Mucosa of rectum (tissue), 2 donors: Measurements from ENCODE around the gene SLC29A3.
A peak's percentile ranks its signal among the peaks of the same experiment; 100 is the strongest.

ENCODE experiments used
- H3K27ac ChIP-seq, 2 donors: one replicate each; pipeline ENCODE4 v1.7.0; 2013; ENCODE audit warnings: inconsistent platforms in 2 of 2, low read depth in 2 of 2, low read length in 2 of 2
- H3K27me3 ChIP-seq, 2 donors: one replicate each; pipeline ENCODE4 v1.7.0; 2013; ENCODE audit warnings: low read length in 2 of 2; ENCODE audit not compliant: control insufficient read depth in 2 of 2, insufficient read depth in 2 of 2
- H3K36me3 ChIP-seq, 2 donors: one replicate each; pipeline ENCODE4 v1.7.0; 2013; ENCODE audit warnings: low read length in 2 of 2; ENCODE audit not compliant: control insufficient read depth in 2 of 2, insufficient read depth in 2 of 2
- H3K4me1 ChIP-seq, 2 donors: one replicate each; pipeline ENCODE4 v1.7.0; 2013; ENCODE audit warnings: low read length in 2 of 2, mild to moderate bottlenecking in 1 of 2; ENCODE audit not compliant: control insufficient read depth in 2 of 2, insufficient read depth in 2 of 2
- H3K4me3 ChIP-seq, 2 donors: one replicate each; pipeline ENCODE4 v1.7.0; 2013; ENCODE audit warnings: low read length in 2 of 2
- H3K9ac ChIP-seq, 2 donors: one replicate each; pipeline ENCODE4 v1.7.0; 2013; ENCODE audit warnings: low read length in 2 of 2, low read depth in 1 of 2, mild to moderate bottlenecking in 1 of 2
- H3K9me3 ChIP-seq, 2 donors: one replicate each; pipeline ENCODE4 v1.7.0; 2013; ENCODE audit warnings: low read length in 2 of 2; ENCODE audit not compliant: control insufficient read depth in 2 of 2
- donor health status: healthy.
- donor health status: Normal muscosa, but diverticular disease.

SLC29A3 gene

DNA sequence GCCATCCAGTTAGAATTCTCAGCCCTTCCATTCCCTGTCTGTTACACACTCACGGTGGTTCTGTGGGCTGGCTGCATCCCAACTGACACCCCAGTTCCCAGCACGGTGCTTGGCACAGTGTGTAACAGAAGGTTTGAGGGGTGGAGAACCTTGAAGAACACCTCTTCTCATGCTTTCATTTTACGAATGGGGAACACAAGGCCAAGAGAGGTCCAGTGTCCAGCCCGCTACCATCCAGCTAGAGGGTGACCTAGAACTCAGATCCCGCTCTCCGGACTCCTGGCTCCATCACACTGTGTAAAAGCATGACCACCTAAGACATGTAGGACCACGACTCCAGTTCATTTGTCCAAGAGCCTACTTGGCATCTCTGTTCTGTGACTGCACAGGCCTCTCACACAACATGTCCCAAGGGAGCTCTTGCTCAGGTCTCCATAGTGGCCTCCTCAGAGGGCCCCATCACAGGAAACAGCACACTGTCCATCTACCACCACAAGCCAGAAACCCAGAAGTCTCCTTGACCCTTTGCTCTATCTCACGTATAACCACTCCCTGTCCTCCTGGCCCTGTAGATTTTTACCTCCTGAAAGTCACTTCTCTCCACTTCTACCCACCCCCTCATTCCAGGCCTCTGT, 74.9 kb downstream of the SLC29A3 start:
- Histone ChIP-seq H3K27me3 (peaks cover 20 to 43% of the 10 kb centered on the region in 2 donors), H3K4me3 (no peak overlapping the region), H3K36me3 (no peaks in the 10 kb centered on the region), H3K9ac (no peak overlapping the region), H3K4me1 (peaks cover 7 to 8% of the 10 kb centered on the region in 2 donors), H3K27ac (no peak overlapping the region), H3K9me3 (no peaks in the 10 kb centered on the region)

DNA sequence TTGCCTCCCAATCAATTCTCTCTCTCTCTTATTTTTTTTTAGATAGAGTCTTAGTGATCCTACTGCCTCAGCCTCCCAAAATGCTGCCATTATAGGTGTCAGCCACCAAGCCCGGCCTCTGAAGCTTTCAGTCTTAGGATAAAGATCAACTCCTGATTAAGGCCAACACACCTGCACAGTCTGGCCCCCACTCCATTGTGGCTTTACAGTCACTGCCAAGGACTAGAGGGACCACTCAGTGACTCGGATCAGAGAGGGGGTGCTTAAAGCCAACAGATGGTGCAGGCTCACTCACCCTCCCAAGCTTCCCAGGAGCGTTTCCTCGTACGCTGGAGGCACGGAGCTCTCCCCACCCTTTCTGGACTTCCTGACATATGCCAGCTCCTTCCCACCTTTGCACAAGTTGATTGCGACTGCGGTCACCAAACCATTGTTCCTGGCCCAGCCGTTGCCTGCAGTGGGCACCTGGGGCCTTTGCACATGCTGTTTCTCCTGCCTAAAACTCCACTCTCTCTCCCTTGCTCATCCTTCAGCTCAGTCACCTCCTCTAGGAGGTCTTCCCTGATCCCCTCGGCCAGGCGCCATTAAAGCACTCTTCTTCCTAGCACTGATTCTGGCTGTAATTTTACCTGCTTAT, 76.0 kb downstream of the SLC29A3 start:
- Histone ChIP-seq H3K9ac (no peak overlapping the region), H3K27me3 (peaks cover 30 to 51% of the 10 kb centered on the region in 2 donors), H3K9me3 (no peaks in the 10 kb centered on the region), H3K36me3 (no peaks in the 10 kb centered on the region), H3K27ac (no peak overlapping the region), H3K4me1 (peaks cover 7 to 8% of the 10 kb centered on the region in 2 donors), H3K4me3 (no peak overlapping the region)

DNA sequence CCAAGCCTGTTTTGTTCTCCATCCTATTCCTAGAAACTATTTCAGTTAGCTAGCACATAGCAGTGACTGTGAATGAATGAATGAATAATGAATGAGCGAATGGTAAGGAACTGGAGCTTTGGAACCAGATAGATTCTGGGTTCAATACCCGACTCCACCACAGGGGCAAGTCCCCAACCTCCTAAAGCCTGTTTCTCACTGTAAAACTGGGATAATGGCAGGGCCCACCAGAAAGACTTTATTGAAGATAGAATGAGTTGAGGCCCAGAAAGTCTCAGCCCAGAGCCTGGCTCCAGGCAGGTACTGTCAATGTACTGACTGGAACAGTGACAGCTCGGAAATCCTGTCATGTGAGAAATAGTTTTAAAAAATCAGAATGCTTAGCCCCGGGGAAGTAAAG, 76.6 kb downstream of the SLC29A3 start:
- Histone ChIP-seq H3K9me3 (no peaks in the 10 kb centered on the region), H3K9ac (no peak overlapping the region), H3K36me3 (no peaks in the 10 kb centered on the region), H3K27me3 (peaks cover 33 to 53% of the 10 kb centered on the region in 2 donors), H3K27ac (no peak overlapping the region), H3K4me3 (no peak overlapping the region), H3K4me1 (peaks cover 7 to 8% of the 10 kb centered on the region in 2 donors)

DNA sequence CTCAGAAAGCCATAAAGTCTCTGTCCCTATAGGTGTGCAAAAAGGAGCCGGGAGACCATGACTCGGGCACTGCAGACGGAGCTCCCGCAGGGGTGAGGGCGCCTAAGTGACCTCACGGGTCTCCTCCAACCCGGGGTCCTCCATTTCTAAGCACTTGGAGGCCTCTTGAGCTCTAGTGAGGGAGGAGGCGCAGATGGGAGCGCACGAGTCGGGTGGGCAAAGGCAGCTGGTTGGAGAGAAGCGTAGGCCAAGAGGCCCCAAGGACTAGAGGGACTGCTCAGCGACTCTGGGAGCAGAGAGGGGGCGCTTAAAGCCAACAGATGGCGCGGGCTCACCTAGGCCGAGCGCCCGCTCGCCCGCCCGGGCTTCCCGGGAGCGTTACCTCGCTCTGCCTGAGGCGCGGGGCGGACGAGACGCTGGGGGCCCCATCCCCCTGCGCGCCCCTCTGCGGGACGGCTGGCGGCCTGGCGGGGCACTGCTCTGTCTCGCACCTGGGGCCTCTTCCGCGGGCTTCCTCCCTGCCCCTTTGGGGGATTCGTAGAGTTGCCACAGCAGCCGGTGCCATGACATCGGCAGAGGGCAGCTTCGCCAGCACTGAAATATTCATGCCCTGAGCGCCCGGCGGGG, 77.1 kb downstream of the SLC29A3 start:
- Histone ChIP-seq H3K27ac (no peak overlapping the region), H3K4me1 (peaks cover 7 to 8% of the 10 kb centered on the region in 2 donors), H3K36me3 (no peaks in the 10 kb centered on the region), H3K4me3 (peak overlapping the region; percentile 7 to 24), H3K9me3 (no peaks in the 10 kb centered on the region), H3K9ac (no peak overlapping the region), H3K27me3 (peaks cover 36 to 49% of the 10 kb centered on the region in 2 donors)

DNA sequence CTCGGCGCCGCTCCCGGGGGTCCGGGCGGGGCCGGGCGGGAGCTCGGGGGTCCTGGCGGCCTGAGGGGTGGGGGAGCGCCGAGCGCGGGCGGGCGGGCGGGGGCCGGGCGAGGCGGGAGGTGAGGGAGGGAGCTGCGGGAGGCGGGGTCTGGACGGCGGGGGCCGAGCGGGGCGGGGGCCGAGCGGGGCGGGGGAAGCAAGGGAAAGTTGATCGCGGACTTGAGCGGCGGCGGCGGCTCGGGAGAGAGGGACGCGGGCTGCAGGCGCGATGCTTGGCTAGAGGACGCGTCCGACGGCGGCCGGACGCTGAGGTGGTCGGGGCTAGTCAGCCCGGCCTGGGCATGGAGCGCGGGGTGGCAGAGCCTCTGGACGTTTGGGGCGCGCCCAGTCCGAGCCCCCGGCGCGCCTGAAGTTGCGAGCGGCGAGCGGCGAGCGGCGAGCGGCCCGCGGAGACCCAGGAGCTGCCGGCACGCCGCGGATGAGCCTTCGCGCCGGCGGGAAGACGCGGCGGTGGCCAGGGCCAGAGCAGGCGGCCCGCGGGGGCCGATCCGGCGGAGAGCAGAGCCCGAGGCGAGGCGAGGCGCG, 77.7 kb downstream of the SLC29A3 start, which contains the start of gene CDH23:
Gene CDH23, plus strand, starts transcription at position 210 of the 585 bp plus-strand sequence. CDS start 42,912 bp downstream, outside the sequence.
- no peaks in the 10 kb centered on the region for H3K9me3 ChIP-seq
- H3K4me3 ChIP-seq = peak within 1 kb of the TSS; percentile 30 to 41
- H3K9ac ChIP-seq = no peak within 1 kb of the TSS
- H3K36me3 ChIP-seq = no peaks in the 10 kb centered on the region
- peaks cover 38 to 48% of the 10 kb centered on the region in 2 donors for H3K27me3 ChIP-seq
- peaks cover 7 to 8% of the 10 kb centered on the region in 2 donors for H3K4me1 ChIP-seq
- H3K27ac ChIP-seq = no peak within 1 kb of the TSS

DNA sequence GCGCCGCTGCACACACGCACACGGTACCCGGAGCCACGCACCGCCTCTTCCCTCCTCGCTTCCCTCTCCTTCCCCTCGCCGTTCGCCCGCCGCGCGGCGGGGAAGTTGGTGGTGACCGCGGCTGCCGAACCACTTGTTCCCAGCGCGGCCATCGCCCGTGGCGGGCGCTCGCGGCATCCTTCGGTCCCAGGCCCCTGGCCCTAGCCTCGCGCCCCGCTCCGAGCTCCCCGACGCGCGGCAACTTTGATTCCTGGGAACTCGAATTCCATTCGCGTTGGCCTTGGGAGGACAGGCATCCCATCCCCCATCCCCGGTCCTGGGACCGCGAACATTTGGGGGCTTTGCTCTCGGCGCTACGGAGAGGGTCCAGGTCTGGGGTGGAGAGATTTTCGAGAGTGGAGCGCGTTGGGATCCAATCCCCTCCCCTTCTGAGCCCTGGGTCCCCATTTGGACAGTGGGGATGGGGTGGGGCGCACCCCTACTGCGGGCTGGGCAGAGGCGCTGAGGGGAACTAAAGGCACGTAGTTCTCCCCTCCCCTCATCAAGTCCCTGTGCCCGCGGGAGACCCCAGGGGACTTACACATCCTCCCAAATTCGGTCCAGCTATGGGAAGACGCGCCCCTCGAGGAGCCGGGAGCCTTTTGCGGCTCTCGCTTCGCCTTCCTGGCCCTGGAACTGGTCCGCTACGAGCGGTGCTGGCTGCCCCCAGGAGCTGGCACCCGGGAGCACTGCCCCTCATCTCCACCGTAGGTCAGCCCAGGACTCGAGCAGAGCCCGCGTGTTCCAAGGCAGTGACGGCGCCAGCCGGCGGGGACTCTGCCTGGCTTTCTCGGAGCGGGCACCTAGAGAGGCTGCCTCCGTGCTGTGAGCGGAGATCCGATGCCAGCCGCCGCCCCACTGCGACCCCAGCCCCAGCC, 78.5 kb downstream of the SLC29A3 start:
- Histone ChIP-seq H3K4me1 (peaks cover 7 to 8% of the 10 kb centered on the region in 2 donors), H3K4me3 (peak overlapping the region; percentile 30 to 41), H3K27ac (no peak overlapping the region), H3K36me3 (no peaks in the 10 kb centered on the region), H3K9ac (no peak overlapping the region), H3K9me3 (no peaks in the 10 kb centered on the region), H3K27me3 (peaks cover 38 to 51% of the 10 kb centered on the region in 2 donors)

DNA sequence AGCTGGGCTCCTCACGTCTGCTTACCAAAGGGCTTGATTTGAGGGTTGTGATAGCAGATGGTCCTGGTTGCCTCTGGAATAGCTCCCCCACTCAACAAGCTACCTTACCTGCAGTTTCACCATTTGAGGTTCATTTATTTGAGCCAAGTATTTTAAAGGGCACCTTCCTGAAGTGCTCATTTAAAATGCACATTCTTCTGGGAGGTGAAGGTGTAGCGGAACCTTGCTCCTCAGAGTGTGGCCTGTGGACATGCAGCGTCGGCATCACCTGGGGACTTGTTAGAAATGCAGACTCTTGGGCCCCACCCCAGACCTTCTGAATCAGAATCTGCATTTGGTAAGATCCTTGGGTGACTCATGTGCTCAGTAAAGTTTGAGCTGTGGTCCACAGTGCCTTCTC, 79.9 kb downstream of the SLC29A3 start:
- Histone ChIP-seq H3K4me1 (peaks cover 7 to 8% of the 10 kb centered on the region in 2 donors), H3K9ac (no peak overlapping the region), H3K27me3 (peaks cover 38 to 46% of the 10 kb centered on the region in 2 donors), H3K27ac (no peak overlapping the region), H3K9me3 (no peaks in the 10 kb centered on the region), H3K36me3 (no peaks in the 10 kb centered on the region), H3K4me3 (no peak overlapping the region)

DNA sequence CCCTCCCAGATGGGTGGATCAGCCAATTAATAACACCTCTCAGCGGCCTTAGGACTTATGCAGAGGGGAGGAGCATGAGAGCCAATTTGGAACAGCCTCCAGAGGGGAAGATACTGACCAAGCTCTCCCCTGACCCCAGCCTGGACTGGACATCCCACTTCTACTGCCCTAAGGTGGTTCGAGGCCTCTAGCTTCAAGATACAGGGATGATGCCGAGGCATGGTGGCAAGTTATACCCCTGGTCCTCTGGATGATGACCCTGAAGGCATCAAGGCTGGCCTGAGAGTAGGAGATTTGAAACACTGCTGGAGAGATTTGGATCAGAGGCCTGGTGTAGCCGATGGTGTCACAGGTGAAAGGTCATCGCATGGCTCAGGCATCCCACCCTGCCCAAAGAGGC, 80.9 kb downstream of the SLC29A3 start:
- no peak overlapping the region for H3K4me3 ChIP-seq
- H3K27me3 ChIP-seq = peaks cover 38 to 44% of the 10 kb centered on the region in 2 donors
- H3K36me3 ChIP-seq = no peaks in the 10 kb centered on the region
- H3K9me3 ChIP-seq = no peaks in the 10 kb centered on the region
- no peak overlapping the region for H3K27ac ChIP-seq
- peaks cover 7 to 8% of the 10 kb centered on the region in 2 donors for H3K4me1 ChIP-seq
- no peak overlapping the region for H3K9ac ChIP-seq

DNA sequence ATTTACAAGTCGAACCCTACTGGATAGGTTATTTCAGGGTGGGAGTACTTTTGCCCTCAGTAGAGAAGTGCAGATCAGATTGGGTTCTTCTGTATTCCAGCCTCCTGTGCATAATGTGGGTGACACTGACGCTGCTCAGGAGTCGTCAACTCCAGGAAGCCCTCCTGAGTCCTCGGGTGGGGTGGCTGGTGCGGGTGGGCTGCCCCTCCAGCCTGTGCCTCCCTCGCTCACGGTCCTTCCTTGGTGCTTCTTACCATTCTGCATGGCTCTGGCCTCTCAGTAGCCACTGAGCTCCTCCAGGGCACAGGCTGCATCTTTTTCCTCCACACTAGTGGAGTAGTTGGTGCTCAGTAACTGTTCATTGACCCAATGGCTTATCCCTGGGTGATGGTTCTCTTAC, 82.0 kb downstream of the SLC29A3 start:
- Histone ChIP-seq H3K4me1 (peaks cover 7 to 8% of the 10 kb centered on the region in 2 donors), H3K9ac (no peak overlapping the region), H3K27me3 (peaks cover 36 to 38% of the 10 kb centered on the region in 2 donors), H3K9me3 (no peaks in the 10 kb centered on the region), H3K27ac (no peak overlapping the region), H3K36me3 (no peaks in the 10 kb centered on the region), H3K4me3 (no peak overlapping the region)
